WTC11 (cell line): Measurements from ENCODE around the gene CAMTA1. TPM values are rescaled to one million over a fixed set of nuclear protein-coding genes. Genes with fewer than 3 reads are reported as not detected.

Source experiments
- ATAC-seq: fragments of 200-7000 bp; cut with Tn5 transposase; 2 replicates; pipeline ENCODE4 v1.10.0; 2021; ENCODE audit warnings: mild to moderate bottlenecking, moderate library complexity
- CTCF ChIA-PET: fragments of 300-600 bp; sonication (Branson Sonifier 250); formaldehyde crosslinking; loops from one replicate; lab custom pipeline; 2021; ENCODE audit warnings: antibody characterized with exemption; lab: Charles Lee
- POLR2A ChIA-PET: fragments of 350-600 bp; sonication (Branson Sonifier 250); formaldehyde crosslinking; loops from one replicate; lab custom pipeline; 2021; ENCODE audit warnings: antibody characterized with exemption; lab: Charles Lee
- DNase-seq: peaks from one replicate; pipeline ENCODE4 v3.0.0; 2021; ENCODE audit warnings: low spot score
- H3K27ac Mint-ChIP-seq: 2 replicates; pipeline ENCODE4 v1.8.0; 2021; ENCODE audit warnings: mixed read lengths
- H3K27me3 Mint-ChIP-seq: 2 replicates; pipeline ENCODE4 v1.8.0; 2021; ENCODE audit warnings: low read depth, mild to moderate bottlenecking, moderate library complexity, mixed read lengths
- H3K36me3 Mint-ChIP-seq: 2 replicates; pipeline ENCODE4 v1.8.0; 2021; ENCODE audit warnings: mixed read lengths
- H3K4me1 Mint-ChIP-seq: 2 replicates; pipeline ENCODE4 v1.8.0; 2022; ENCODE audit warnings: mixed read lengths
- H3K4me3 Mint-ChIP-seq: 2 replicates; pipeline ENCODE4 v1.8.0; 2021; ENCODE audit warnings: mild to moderate bottlenecking, moderate library complexity, mixed read lengths
- H3K9me3 Mint-ChIP-seq: 2 replicates; pipeline ENCODE4 v1.8.0; 2021; ENCODE audit warnings: mixed read lengths
- ATF6 ChIP-seq: sonication (generic); formaldehyde crosslinking; IDR thresholded peaks from 2 replicates; pipeline ENCODE4 v1.8.1; 2023; ENCODE audit warnings: mild to moderate bottlenecking, missing genetic modification reagents
- CBFB ChIP-seq: sonication (generic); formaldehyde crosslinking; IDR thresholded peaks from 2 replicates; pipeline ENCODE4 v1.8.1; 2022; ENCODE audit warnings: mild to moderate bottlenecking, low read depth, missing genetic modification reagents
- CTCF ChIP-seq: fragments of 200-600 bp; IDR thresholded peaks from 2 replicates; pipeline ENCODE4 v1.8.0; 2022; ENCODE audit warnings: antibody characterized with exemption
- E2F1 ChIP-seq: sonication (generic); formaldehyde crosslinking; IDR thresholded peaks from 2 replicates; pipeline ENCODE4 v1.8.0; 2022; ENCODE audit warnings: mild to moderate bottlenecking, missing genetic modification reagents
- HMGXB4 ChIP-seq: sonication (generic); formaldehyde crosslinking; IDR thresholded peaks from 2 replicates; pipeline ENCODE4 v1.8.1; 2023; ENCODE audit warnings: mild to moderate bottlenecking, moderate library complexity, missing genetic modification reagents
- JAZF1 ChIP-seq: fragments of 250-450 bp; sonication (Bioruptor Pico); IDR thresholded peaks from 2 replicates; pipeline ENCODE4 v1.9.0; 2021; ENCODE audit warnings: moderate library complexity, mild to moderate bottlenecking, inconsistent platforms
- MYBL2 ChIP-seq: sonication (generic); formaldehyde crosslinking; IDR thresholded peaks from 2 replicates; pipeline ENCODE4 v1.8.1; 2023; ENCODE audit warnings: mild to moderate bottlenecking, moderate library complexity, missing genetic modification reagents
- NR2C2 ChIP-seq: sonication (generic); formaldehyde crosslinking; IDR thresholded peaks from 2 replicates; pipeline ENCODE4 v1.8.0; 2022; ENCODE audit warnings: mild to moderate bottlenecking, missing genetic modification reagents
- OVOL2 ChIP-seq: fragments of 250-450 bp; sonication (Bioruptor Pico); IDR thresholded peaks from 2 replicates; pipeline ENCODE4 v1.9.0; 2021; ENCODE audit warnings: mild to moderate bottlenecking, borderline replicate concordance
- PREB ChIP-seq: sonication (generic); formaldehyde crosslinking; IDR thresholded peaks from 2 replicates; pipeline ENCODE4 v1.8.1; 2022; ENCODE audit warnings: mild to moderate bottlenecking, missing genetic modification reagents, moderate library complexity, borderline replicate concordance
- TEAD4 ChIP-seq: sonication (generic); formaldehyde crosslinking; IDR thresholded peaks from 2 replicates; pipeline ENCODE4 v1.8.0; 2022; ENCODE audit warnings: mild to moderate bottlenecking, missing genetic modification reagents
- USF2 ChIP-seq: sonication (generic); formaldehyde crosslinking; IDR thresholded peaks from 2 replicates; pipeline ENCODE4 v1.8.1; 2023; ENCODE audit warnings: mild to moderate bottlenecking, missing genetic modification reagents, moderate library complexity
- ZBTB21 ChIP-seq: sonication (generic); formaldehyde crosslinking; IDR thresholded peaks from 2 replicates; pipeline ENCODE4 v1.8.1; 2023; ENCODE audit warnings: mild to moderate bottlenecking, missing genetic modification reagents, borderline replicate concordance
- ZNF138 ChIP-seq: sonication (generic); formaldehyde crosslinking; conservative IDR thresholded peaks from 2 replicates; pipeline ENCODE4 v1.8.1; 2022; ENCODE audit warnings: mild to moderate bottlenecking, moderate library complexity, missing genetic modification reagents
- ZNF532 ChIP-seq: fragments of 250-450 bp; sonication (Bioruptor Pico); IDR thresholded peaks from 2 replicates; pipeline ENCODE4 v1.9.0; 2021; ENCODE audit warnings: mild to moderate bottlenecking, borderline replicate concordance
- total RNA-seq: library from RNA; stranded (reverse); gene quantifications from 3 replicates; pipeline ENCODE4 v1.2.3, GENCODE V29; 2021

CAMTA1 gene
- total RNA-seq, 1 experiment from 2014 or later, result 86.4 TPM

GRCh38 chr1:7753641-7754040, 968.4 kb downstream of the CAMTA1 start (continued):
- TF ChIP-seq E2F1 (CRISPR knock-in tag), result no peak
- no peak for TF ChIP-seq ATF6 (CRISPR knock-in tag)

GRCh38 chr1:7754234-7754633, 969.0 kb downstream of the CAMTA1 start:
- no peaks in the 10 kb centered on the region for H3K9me3 Mint-ChIP-seq
- H3K36me3 Mint-ChIP-seq, result no peaks in the 10 kb centered on the region
- no peak overlapping the region for H3K27ac Mint-ChIP-seq
- ChIA-PET CTCF (interaction anchor here (2.1 to 8.9 kb wide), 3 partner anchors 71 to 86 kb away, joined by 9 to 502 read pairs (median 48); no protein-coding TSS in a partner anchor), POLR2A (no interaction called here)
- DNase-seq (no peak), ATAC-seq (no peak)
- H3K4me3 Mint-ChIP-seq, result no peak overlapping the region
- no peaks in the 10 kb centered on the region for H3K27me3 Mint-ChIP-seq
- TF ChIP-seq USF2 (CRISPR knock-in tag) (no peak), ZNF532 (no peak), HMGXB4 (CRISPR knock-in tag) (no peak), CBFB (no peak), ZBTB21 (CRISPR knock-in tag) (no peak), JAZF1 (no peak), TEAD4 (CRISPR knock-in tag) (no peak), OVOL2 (CRISPR knock-in tag) (no peak), NR2C2 (CRISPR knock-in tag) (no peak), CTCF (no peak), ZNF138 (CRISPR knock-in tag) (no peak), PREB (no peak), MYBL2 (CRISPR knock-in tag) (no peak)
- peaks cover 27% of the 10 kb centered on the region for H3K4me1 Mint-ChIP-seq
